HG03159 (cell line): ENCODE results near the gene PIK3R5.

ENCODE experiments used
- ATAC-seq: cut with Tn5 transposase; IDR thresholded peaks from one replicate; pipeline ENCODE4 v1.9.1; 2021; ENCODE audit warnings: mild to moderate bottlenecking, moderate library complexity; ENCODE audit not compliant: unreplicated experiment

Gene PIK3R5

GRCh38 chr17:8881606-8882005 is 83.9 kb downstream of the PIK3R5 start:
- ATAC-seq: no peak

DNA sequence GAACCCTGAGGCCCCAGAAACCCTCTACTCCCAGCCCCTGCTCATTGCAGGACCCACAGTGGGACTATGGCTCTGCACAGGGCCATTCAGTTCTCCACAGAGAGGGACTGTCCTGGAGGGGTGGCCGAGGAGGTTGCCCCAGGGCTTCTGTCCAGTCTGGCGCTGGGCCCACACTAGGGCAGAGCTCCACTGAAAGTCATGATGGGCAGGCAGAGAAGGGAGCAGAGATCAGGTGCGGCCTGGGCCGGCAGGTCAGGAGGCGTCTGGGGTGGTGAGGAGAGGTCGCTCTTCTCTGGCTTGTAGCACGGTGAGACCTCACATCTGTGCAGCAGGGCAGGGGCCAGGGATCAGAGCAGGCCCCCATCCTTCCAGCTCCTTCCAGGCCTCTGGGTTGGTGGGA is 85.0 kb downstream of the PIK3R5 start:
- no peak for ATAC-seq

DNA sequence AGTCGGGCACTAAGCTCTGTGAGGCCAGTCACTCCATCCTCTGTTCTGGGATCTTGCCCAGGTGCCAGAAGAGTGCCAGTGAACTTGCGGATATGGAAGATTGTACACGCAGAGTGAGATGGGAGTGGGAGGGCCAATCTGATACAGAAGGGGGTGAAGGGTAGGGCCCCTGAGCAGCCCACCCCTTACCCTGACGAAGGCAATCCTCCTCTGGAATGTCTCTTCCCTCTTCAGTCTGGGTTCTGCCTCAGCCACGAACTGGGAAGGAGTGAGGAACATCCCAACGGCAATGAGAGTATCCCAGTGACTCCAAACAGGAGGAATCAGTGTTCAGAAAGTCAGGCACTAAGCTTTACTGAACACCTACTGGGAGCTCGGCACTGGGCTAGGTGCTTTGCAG is 86.1 kb downstream of the PIK3R5 start:
- no peak for ATAC-seq

DNA sequence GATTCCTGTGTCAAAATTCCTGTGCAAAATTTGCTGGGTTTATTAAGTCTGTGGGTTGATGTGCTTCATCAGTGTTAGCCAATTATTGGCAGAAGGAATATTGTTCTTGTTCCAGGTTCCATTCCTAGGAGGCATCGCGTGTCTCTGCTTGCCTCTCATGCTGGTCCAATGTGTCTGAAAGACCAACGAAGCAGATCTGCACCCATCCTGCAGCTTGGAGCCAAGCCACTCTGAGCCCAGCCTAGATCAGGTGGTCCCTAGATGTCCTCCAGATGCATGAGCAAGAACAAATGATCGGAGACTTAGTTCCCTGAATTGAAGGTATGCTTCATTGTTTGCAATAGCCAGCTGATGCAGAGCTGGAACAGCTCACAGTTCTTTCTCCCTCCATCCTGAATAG is 87.5 kb downstream of the PIK3R5 start:
- ATAC-seq: no peak

DNA sequence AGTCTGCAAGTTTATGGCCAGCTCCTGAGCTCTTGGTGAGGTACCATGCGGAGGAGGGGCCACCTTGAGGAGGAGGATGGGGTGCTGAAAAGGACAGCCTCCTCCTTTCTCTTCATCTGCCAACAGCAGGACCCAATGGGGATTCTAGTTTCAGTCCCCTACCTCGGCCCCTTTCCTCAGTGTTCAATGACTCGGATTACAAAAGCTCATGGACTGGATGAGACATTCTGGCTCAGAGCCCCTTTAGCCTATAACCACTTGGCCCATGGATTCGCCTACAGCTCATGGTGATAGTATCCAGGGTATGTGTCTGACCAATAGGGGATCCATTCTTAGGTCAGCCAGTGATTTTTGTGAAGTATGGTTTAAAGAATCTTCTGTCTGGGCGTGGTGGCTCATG is 89.5 kb downstream of the PIK3R5 start:
- no peak for ATAC-seq

DNA sequence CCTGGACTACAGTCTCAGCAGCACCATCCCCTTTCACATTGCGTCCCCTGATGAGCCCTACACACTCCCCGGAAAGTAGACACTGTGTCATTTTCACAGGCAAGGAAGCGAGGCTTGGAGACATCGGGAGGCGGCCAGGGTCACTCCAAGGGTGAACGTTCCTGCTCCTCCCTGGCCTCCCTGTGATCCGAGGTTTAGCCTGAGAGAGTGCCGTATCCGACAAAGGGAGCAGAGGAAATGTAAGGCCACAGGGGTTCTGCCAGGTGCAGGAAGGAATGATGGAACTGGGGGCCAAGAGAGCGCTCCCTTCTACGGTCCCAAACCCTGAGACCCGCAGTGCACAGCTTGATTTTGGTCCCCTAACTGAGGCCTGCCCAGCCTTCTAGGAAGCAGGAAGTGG is 90.1 kb downstream of the PIK3R5 start:
- ATAC-seq: no peak

GRCh38 chr17:8873801-8874715 is 91.4 kb downstream of the PIK3R5 start:
- no peak for ATAC-seq

DNA sequence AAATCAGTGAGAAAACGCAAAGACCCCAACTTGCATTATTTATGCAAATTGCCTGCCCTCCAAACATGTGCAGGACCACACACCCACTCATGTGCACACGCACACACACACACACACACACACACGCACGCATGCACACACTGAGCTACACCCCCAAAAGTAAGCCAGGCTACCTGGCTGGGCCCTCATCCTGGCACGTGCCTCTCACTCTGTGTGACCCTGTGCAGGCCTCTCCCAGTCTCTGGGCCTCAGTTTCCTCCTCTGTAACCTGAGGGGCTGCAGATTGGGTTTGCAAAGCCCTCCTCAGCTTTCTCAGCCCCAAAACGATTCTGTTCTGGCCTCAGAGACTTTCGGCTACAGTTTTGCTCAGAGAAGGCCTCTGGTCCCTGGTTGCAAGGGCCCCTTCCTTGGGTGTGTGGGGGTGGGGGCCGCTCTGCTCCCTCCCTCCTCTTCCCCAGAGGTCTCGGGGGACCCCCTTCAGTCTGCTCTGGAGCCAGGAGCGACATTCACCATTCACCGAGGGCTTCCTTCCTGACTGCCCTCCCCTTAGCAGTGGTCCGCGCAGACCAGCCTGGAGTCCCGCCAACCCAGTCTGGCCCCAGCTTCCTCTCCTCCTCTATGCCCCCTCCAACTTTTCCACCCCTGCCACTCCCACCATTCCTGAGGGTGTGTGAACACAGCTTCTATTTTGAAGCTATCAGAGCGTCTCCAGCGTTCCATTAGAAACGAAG is 92.6 kb downstream of the PIK3R5 start:
- no peak for ATAC-seq

GRCh38 chr17:8872036-8872704 is 93.3 kb downstream of the PIK3R5 start:
- no peak for ATAC-seq

- no peak for ATAC-seq
Observed at GRCh38 chr17:8871081-8871581, 94.4 kb downstream of the PIK3R5 start.

- ATAC-seq: no peak
Observed at GRCh38 chr17:8870406-8871040, 95.0 kb downstream of the PIK3R5 start.

- no peak for ATAC-seq
Observed at GRCh38 chr17:8869114-8869815, 96.2 kb downstream of the PIK3R5 start.

DNA sequence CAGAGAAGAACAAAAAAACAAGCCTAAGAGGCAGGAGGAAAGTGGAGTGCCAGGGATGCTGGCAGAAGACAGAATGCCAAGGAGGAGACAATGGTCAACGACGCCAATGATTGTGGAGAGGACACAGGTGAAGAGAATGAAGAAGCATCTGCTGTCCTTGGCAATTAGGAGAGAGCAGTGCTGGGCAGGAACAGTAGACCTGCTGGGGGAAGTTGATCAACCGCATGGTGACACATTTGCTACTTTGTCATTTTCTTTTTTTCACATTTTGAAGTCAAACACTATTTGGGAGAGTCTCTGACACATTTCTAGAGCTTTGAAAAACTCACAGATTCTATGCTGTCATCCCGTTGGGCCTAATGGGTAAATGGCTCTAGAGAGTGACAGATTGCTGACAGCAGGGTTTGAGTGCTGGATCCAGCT is 97.0 kb downstream of the PIK3R5 start:
- no peak for ATAC-seq

GRCh38 chr17:8868092-8868491 is 97.4 kb downstream of the PIK3R5 start:
- no peak for ATAC-seq

GRCh38 chr17:8867361-8867981 is 98.0 kb downstream of the PIK3R5 start, which contains the start of gene PIK3R6:
PIK3R6 (minus strand) TSS chr17:8867674; CDS start chr17:8849794, 17,880 bp downstream.
- no peak for ATAC-seq

DNA sequence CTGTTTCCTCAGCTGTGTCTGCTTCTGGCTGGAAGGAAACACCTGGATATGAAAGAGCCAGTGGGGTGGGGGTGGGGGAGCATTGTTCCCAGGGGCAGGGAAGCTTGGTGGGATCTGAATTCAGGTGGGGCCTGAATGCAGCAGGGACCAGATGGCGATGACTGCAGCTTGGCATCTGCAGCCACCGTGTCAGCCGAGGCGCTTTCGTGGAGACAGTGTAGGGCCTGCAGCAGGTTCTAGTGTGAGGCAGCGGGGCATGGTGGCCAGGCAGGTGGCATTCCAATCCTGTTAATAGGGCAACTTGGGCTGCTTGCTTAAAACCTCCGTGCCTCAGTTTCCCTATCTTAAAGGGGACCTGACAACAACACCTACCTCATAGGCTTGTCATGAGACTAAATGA is 99.7 kb downstream of the PIK3R5 start:
- no peak for ATAC-seq

GRCh38 chr17:8865385-8865784 is 100.1 kb downstream of the PIK3R5 start:
- no peak for ATAC-seq

DNA sequence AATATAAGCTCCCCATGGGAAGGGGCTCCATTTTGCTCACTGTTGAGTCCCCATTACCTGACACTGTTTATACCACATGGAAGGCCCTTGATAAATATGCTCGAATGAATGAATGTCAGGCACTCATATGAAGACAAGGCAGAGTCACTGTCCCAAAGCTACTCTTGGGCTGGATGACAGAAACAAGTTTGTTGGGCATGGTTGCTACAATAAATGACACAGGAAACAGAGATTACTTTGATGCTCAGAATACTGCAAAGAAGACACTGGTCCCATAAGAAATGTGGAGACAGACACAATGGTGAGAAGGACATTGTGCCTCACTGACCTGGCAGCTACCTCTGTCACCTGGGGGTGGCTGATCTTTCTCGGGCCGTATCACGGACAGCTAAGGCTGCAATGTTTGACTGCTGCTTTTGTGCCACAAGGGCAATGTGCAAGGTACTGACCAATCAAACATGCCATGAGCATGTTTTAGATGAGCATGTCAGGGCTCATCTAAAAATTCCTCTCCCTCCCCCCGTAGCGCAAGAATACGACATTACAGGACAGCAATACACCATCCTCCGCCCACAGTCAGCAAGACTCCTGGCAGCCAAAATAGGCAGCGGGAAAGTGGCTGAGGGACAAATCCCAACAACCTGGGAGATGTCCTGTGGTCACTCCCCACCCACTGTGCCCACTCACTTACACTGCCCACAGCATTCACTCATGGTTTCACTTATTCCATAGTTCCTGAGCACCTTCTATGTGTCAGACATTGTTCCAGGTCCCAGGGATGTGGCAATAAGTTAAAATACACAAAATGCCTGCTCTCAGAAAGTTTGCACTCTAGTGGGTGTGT is 103.1 kb downstream of the PIK3R5 start:
- ATAC-seq: no peak
